Right ventricle myocardium superior (tissue), 1 donor: Measurements from ENCODE around the gene FOXA1. TPM values are rescaled to one million over a fixed set of nuclear protein-coding genes. Genes with fewer than 3 reads are reported as not detected.

Experiments
- ATAC-seq: fragments of 200-7000 bp; cut with Tn5 transposase; one replicate; pipeline ENCODE4 v1.9.1; 2020; ENCODE audit warnings: mild to moderate bottlenecking; ENCODE audit not compliant: poor library complexity
- DNase-seq: peaks from one replicate; pipeline ENCODE4 v3.0.0-alpha.2; 2020
- intact Hi-C: fragments of 100-400 bp; cut with DNase I; formaldehyde crosslinking; loops from one replicate; pipeline ENCODE4 v1.11.2; 2022
- long read RNA-seq: library from polyadenylated mRNA; unstranded; transcript quantifications from one replicate; pipeline ENCODE4 v2.0.0, GENCODE V29; 2021
- total RNA-seq: library from RNA; stranded (reverse); fragmentation: NEBNext Ultra II Directional; extraction: Animal tissue kit (Norgen Biotek cat#: 25700); gene quantifications from one replicate; pipeline ENCODE4 v1.2.1, GENCODE V29; 2021
- donor health status: DM: no; HTN: yes; CAD: no; lungs with severe emphysema.

FOXA1 gene
- total RNA-seq = not detected
- long read RNA-seq = 0 reads

- peak; percentile 51 for DNase-seq
- ATAC-seq = peak; percentile 29
- intact Hi-C loops = no loop called here
Measured at GRCh38 chr14:37594971-37595808, at the start of gene FOXA1, which contains the start of gene TTC6. TSS of gene FOXA1 (minus strand) at chr14:37595249. CDS start at chr14:37594972, 277 bp downstream. TSS of gene TTC6 (plus strand) at chr14:37595629. CDS start at chr14:37622065, 26,436 bp downstream.

DNA sequence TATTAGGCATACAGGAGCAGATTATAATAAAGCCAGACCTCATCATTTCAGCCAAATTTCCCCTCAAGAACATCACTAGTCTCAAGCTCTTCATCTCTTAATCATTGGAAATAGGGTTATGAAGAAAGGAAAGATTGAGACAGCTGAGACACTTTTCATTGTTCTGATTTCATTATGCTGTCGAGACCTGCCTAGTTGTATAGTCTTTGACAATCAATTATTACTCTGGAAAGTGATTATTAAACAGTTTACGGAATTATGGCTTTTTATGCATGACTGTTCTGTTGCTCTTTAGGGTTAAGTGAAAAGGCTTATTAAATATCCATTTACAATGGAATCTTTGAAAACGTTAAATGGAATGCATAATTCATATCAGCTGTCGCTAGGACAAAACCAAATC, 48.7 kb upstream of the FOXA1 start:
- intact Hi-C loops = no loop called here
- DNase-seq = no peak
- no peak for ATAC-seq

GRCh38 chr14:37642125-37642524, 47.1 kb upstream of the FOXA1 start:
- DNase-seq = no peak
- no peak for ATAC-seq
- intact Hi-C loops = no loop called here

GRCh38 chr14:37641117-37641516, 46.1 kb upstream of the FOXA1 start:
- DNase-seq (no peak), ATAC-seq (no peak)
- intact Hi-C loops = no loop called here

- ATAC-seq (no peak), DNase-seq (no peak)
- intact Hi-C loops = no loop called here
Measured at GRCh38 chr14:37638599-37638998, 43.5 kb upstream of the FOXA1 start.

GRCh38 chr14:37637341-37637740, 42.3 kb upstream of the FOXA1 start:
- DNase-seq = no peak
- intact Hi-C loops = no loop called here
- ATAC-seq = no peak

GRCh38 chr14:37625597-37626595, 30.8 kb upstream of the FOXA1 start:
- DNase-seq (no peak), ATAC-seq (no peak)
- intact Hi-C loops = no loop called here

DNA sequence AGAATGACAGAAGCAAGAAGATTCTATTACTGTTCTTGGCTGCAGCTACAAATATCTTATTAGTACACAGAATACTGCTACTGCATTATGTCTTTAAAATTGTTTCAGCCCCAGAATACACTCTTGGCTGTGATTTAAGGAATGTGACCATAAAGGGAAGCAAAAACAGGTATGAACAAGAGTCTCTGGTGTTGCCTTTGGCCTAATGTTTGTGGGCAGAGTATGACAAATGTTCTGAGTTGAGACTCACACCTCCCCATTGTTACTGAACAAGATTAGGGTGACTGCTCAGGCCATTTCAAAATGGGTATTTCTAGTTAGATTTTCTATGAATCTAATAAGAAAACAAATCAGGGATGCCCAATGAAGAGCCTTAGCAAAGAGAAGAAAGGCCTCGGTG, 28.9 kb upstream of the FOXA1 start:
- intact Hi-C loops = no loop called here
- DNase-seq = no peak
- ATAC-seq = no peak

DNA sequence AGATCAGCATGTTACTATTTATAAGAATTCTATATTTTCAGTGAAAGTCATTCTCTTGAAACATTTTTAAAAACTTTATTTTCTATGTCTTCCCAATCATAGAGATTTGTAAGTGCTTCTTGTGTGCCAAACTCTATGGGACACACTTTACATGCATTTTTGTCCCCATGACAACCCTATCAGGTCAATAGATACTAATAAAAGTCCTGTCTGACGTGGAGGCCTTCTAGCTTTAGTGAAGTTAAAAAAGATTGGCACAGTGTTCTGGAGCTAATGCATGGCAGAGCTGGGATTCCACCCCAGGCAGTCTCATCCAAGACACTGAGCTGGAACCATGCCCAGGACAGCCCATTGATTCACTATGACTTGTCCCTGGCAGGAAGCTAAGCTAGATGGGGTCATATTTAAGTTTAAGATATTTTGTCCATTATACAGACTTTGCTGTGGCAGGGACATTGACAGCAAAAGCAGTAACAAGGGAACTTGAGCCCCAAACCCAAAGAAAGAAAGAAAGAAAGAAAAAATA, 28.4 kb upstream of the FOXA1 start:
- intact Hi-C loops = no loop called here
- ATAC-seq (no peak), DNase-seq (no peak)

GRCh38 chr14:37622231-37622923, 27.3 kb upstream of the FOXA1 start:
- DNase-seq = no peak
- intact Hi-C loops = no loop called here
- ATAC-seq = no peak

GRCh38 chr14:37620856-37621255, 25.8 kb upstream of the FOXA1 start:
- ATAC-seq (no peak), DNase-seq (no peak)
- intact Hi-C loops = no loop called here

DNA sequence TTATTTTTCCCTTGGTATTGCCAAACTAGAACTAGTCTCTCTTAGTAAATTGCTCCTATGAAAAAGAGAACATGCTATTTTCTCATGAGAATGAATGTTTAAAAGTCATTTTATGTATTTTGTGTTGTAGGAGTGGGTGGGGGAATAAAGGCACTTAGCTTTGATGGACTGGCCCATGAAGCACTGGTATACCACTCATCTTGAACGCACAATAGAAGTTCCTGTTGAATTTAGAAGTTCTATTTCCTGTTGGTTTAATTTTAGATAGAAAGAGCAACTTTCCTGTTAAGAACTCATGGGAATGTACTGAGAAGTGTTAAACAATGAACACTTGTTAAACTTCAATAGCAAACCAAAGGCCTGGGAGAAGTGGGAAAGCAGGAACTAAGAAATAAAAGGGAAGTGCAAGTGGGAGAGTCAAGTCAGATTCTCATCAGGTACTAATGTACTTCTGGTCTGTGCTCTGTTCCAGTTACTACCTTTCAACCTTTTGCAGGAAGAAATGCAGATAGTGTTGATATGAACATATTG, 23.5 kb upstream of the FOXA1 start:
- no peak for DNase-seq
- no peak for ATAC-seq
- intact Hi-C loops = no loop called here

- no peak for ATAC-seq
- intact Hi-C loops = no loop called here
- DNase-seq = no peak
Measured at GRCh38 chr14:37617864-37618365, 22.9 kb upstream of the FOXA1 start.

- ATAC-seq = no peak
- intact Hi-C loops = no loop called here
- no peak for DNase-seq
Measured at GRCh38 chr14:37616853-37617252, 21.8 kb upstream of the FOXA1 start.

DNA sequence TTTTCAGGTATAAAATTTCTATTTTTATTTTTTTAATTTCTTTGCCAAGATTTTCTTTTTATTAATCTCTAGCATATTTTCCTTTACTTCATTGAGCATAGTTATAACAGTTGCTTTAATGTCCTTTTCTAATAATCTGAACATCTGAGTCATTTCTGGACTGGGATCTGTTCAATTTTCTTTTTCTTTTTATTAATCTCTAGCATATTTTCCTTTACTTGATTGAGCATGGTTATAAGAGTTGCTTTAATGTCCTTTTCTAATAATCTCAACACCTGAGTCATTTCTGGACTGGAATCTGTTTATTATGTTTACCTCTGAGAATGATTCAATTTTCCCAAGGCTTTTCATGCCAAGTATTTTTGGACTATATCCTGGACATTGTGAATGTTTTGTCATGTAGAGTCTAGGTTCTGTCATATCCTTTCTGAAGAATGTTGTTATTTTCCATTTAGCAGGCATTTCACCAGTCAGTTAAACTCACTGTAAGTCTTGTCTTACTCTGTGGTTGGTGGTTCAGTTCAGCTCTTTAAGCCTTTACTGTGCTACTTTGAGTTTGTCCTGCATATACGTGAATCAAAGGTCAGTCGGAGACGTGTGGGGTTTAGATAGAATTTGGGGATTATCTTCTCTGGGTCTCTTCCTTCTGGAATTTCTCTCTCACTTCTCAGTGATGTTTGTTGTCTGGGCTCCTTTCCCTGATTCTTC, 20.7 kb upstream of the FOXA1 start:
- DNase-seq (no peak), ATAC-seq (no peak)
- intact Hi-C loops = no loop called here

DNA sequence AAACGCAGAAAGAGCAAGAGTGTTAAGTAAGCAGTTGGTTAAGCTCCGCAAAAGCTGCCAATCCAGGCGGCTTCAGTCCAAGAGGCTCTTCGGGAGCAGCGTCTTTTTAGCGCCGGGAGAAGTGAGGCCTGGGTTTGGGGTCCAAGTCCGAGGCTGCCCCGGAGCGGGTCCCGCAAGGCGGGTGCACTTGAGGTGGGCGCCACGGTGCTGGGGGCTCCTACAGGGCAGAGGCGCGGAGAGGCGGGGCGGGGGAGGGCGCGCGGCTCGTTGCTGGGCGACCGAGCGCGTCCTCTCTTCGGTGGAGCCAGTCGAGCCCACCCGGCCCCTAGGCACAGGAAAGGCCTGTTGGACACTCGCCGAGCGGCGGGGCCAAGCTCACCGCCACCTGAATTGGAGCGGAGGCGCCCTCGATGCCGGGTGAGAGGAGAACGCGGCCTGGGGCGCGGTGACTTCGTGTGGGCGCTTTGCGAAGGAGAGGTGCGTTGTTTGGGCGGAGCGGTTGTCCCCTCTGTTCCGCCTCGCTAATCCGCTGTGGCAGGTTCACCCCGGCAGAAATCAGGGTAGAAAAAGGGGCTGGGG, 16.0 kb upstream of the FOXA1 start:
- DNase-seq (no peak), ATAC-seq (no peak)
- intact Hi-C loops = no loop called here

GRCh38 chr14:37608649-37609048, 13.6 kb upstream of the FOXA1 start:
- intact Hi-C loops = no loop called here
- no peak for DNase-seq

More at GRCh38 chr14:37608649-37609048, 13.6 kb upstream of the FOXA1 start:
- no peak for ATAC-seq
